ENCODE measurements around the gene FRMD5. TPM values are rescaled to one million over a fixed set of nuclear protein-coding genes. Genes with fewer than 3 reads are reported as not detected.

Gene FRMD5
- total RNA-seq, 1 experiment from 2014 or later: 27.2 TPM

DNA sequence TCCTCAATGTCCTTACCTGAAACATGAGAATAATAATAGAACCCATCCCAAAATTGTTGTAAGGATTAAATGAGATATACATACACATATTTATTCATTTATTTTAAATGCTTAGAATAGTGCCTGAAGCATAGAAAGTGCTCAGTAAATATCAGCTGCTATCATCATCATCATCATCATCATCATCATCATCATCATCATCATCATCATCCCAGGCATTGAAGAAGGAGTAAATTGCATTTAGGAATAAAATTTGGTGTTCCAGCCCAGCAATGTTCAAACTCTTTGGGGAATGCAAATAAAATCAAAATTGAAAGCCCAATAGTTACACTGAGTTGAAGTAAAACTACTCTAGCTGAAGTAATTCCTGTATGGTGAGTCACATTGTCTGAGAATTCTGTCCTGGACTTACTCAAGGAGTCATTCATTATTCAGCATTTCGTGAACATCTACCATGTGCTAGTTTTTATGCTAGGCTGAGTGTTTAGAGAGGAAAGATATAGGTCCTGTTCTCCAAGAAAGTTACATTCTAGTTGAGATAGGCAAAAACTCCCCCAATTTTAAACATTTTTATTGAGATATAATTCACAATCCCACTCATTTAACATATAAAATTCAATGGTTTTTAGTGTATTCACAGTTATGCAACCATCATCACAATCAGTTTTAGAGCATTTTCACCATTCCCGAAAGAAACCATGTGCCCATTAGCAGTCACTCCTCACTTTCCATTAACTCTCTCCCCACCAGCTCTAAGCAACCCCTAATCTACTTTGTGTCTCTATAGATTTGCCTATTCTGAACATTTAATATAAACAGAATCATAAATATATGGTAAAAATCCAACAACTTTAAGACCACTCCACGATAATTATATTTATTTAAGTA is 107.2 kb downstream of the FRMD5 start (continued):
- TF ChIP-seq, protein P1, sequence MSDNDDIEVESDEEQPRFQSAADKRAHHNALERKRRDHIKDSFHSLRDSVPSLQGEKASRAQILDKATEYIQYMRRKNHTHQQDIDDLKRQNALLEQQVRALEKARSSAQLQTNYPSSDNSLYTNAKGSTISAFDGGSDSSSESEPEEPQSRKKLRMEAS (IDR thresholded peaks at IDR 0.05): peak; percentile 42
- no peak for TF ChIP-seq CEBPB (IDR thresholded peaks at IDR 0.05; ENCODE audit: low read depth)
- no peak for TF ChIP-seq YY1 (IDR thresholded peaks at IDR 0.05; ENCODE audit: extremely low read depth, insufficient replicate concordance, low read depth, low read length)
- TF ChIP-seq FOSL1 (IDR thresholded peaks at IDR 0.05; ENCODE audit: low read depth): peak; percentile 34; the same call in 1 of the 2 replicates
- TF ChIP-seq POLR2A (IDR thresholded peaks at IDR 0.05; ENCODE audit: borderline replicate concordance, extremely low read depth, insufficient read depth, insufficient read length): no peak
- no peak for TF ChIP-seq RAD21 (IDR thresholded peaks at IDR 0.05; ENCODE audit: low read depth)
- TF ChIP-seq TCF7L2 (IDR thresholded peaks at IDR 0.05; ENCODE audit: borderline replicate concordance, extremely low read depth, insufficient read depth, insufficient read length): no peak
- no peak for TF ChIP-seq ATF3 (IDR thresholded peaks at IDR 0.05)
- no peak for TF ChIP-seq SIN3A (IDR thresholded peaks at IDR 0.05; ENCODE audit: low read depth)
- TF ChIP-seq POLR2AphosphoS5 (IDR thresholded peaks at IDR 0.05; ENCODE audit: low read depth, low read length): no peak
- TF ChIP-seq, protein P2, sequence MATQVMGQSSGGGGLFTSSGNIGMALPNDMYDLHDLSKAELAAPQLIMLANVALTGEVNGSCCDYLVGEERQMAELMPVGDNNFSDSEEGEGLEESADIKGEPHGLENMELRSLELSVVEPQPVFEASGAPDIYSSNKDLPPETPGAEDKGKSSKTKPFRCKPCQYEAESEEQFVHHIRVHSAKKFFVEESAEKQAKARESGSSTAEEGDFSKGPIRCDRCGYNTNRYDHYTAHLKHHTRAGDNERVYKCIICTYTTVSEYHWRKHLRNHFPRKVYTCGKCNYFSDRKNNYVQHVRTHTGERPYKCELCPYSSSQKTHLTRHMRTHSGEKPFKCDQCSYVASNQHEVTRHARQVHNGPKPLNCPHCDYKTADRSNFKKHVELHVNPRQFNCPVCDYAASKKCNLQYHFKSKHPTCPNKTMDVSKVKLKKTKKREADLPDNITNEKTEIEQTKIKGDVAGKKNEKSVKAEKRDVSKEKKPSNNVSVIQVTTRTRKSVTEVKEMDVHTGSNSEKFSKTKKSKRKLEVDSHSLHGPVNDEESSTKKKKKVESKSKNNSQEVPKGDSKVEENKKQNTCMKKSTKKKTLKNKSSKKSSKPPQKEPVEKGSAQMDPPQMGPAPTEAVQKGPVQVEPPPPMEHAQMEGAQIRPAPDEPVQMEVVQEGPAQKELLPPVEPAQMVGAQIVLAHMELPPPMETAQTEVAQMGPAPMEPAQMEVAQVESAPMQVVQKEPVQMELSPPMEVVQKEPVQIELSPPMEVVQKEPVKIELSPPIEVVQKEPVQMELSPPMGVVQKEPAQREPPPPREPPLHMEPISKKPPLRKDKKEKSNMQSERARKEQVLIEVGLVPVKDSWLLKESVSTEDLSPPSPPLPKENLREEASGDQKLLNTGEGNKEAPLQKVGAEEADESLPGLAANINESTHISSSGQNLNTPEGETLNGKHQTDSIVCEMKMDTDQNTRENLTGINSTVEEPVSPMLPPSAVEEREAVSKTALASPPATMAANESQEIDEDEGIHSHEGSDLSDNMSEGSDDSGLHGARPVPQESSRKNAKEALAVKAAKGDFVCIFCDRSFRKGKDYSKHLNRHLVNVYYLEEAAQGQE (IDR thresholded peaks at IDR 0.05; ENCODE audit: low read depth): no peak
- no peak for TF ChIP-seq SRF (IDR thresholded peaks at IDR 0.05; ENCODE audit: low read depth)
